K562 (cell line): ENCODE measurements around the gene TXNRD2. TPM values are rescaled to one million over a fixed set of nuclear protein-coding genes. Genes with fewer than 3 reads are reported as not detected.
A peak's percentile ranks its signal among the peaks of the same experiment; 100 is the strongest.

Source experiments
- CREB3L1 ChIP-seq: fragments of 450-650 bp; IDR thresholded peaks from 2 replicates; pipeline ENCODE4 v1.6.1; 2014; ENCODE audit warnings: low read depth, mild to moderate bottlenecking, moderate library complexity, borderline replicate concordance
- ETV5 ChIP-seq: sonication (generic); formaldehyde crosslinking; IDR thresholded peaks from 2 replicates; pipeline ENCODE4 v1.4.0; 2020; ENCODE audit warnings: low read depth, mild to moderate bottlenecking, missing genetic modification reagents
- GABPA ChIP-seq: fragments of 200-800 bp; sonication (Bioruptor generic); conservative IDR thresholded peaks from 2 replicates; pipeline ENCODE4 v1.6.1; 2016; ENCODE audit warnings: low read depth, missing genetic modification characterization, missing compliant biosample characterization
- JUN ChIP-seq, 2 experiments: sonication (generic) in 1 of 2; formaldehyde crosslinking in 1 of 2; IDR thresholded peaks; 2 replicates each; pipeline versions ENCODE4 v1.6.1 to v1.8.0; 2012 to 2022; ENCODE audit warnings: borderline replicate concordance in 2 of 2, mild to moderate bottlenecking in 2 of 2, improper control_type of control experiment in 1 of 2, low read depth in 1 of 2, low read length in 1 of 2, missing genetic modification reagents in 1 of 2
- KDM5B ChIP-seq: fragments of 200-600 bp; sonication (generic); IDR thresholded peaks from 2 replicates; pipeline ENCODE4 v1.6.1; 2012; ENCODE audit warnings: low read depth, mild to moderate bottlenecking, moderate library complexity, low read length, control low read depth, inconsistent platforms; ENCODE audit not compliant: insufficient replicate concordance
- KHSRP ChIP-seq: fragments of 450-650 bp; IDR thresholded peaks from 2 replicates; pipeline ENCODE4 v1.6.1; 2017
- KLF10 ChIP-seq: fragments of 250-450 bp; sonication (Bioruptor Pico); IDR thresholded peaks from 2 replicates; pipeline ENCODE4 v1.6.1; 2021; ENCODE audit warnings: matching md5 sums
- NCOR1 ChIP-seq: fragments of 450-650 bp; IDR thresholded peaks from 2 replicates; pipeline ENCODE4 v1.6.1; 2016; ENCODE audit warnings: mild to moderate bottlenecking, moderate library complexity
- PBX2 ChIP-seq, 2 experiments: IDR thresholded peaks in 1 of 2; conservative IDR thresholded peaks in 1 of 2; 2 replicates each; pipeline ENCODE4 v1.6.1; 2016; ENCODE audit warnings: low read depth in 2 of 2, mild to moderate bottlenecking in 1 of 2, missing compliant biosample characterization in 1 of 2, missing genetic modification characterization in 1 of 2, moderate library complexity in 1 of 2
- PHF20 ChIP-seq: fragments of 450-650 bp; IDR thresholded peaks from 2 replicates; pipeline ENCODE4 v1.6.1; 2018; ENCODE audit not compliant: partially characterized antibody
- PYGO2 ChIP-seq: fragments of 450-650 bp; IDR thresholded peaks from 2 replicates; pipeline ENCODE4 v1.6.1; 2016; ENCODE audit warnings: mild to moderate bottlenecking, missing genetic modification characterization, moderate library complexity, missing compliant biosample characterization
- SAFB2 ChIP-seq: fragments of 200-400 bp; formaldehyde crosslinking; IDR thresholded peaks from 2 replicates; pipeline ENCODE4 v1.6.1; 2018; ENCODE audit warnings: borderline replicate concordance, low read length, low read depth, moderate library complexity; ENCODE audit not compliant: severe bottlenecking
- SNAPC5 ChIP-seq: fragments of 250-450 bp; sonication (Bioruptor Pico); IDR thresholded peaks from 2 replicates; pipeline ENCODE4 v1.8.0; 2021; ENCODE audit warnings: moderate library complexity, mild to moderate bottlenecking, inconsistent platforms
- TFAM ChIP-seq: fragments of 250-450 bp; sonication (Bioruptor Pico); conservative IDR thresholded peaks from 2 replicates; pipeline ENCODE4 v1.5.0; 2021; ENCODE audit warnings: mild to moderate bottlenecking, moderate library complexity
- THRB ChIP-seq: fragments of 450-650 bp; formaldehyde crosslinking; conservative IDR thresholded peaks from 2 replicates; pipeline ENCODE4 v1.4.0; 2022; ENCODE audit warnings: mild to moderate bottlenecking, missing genetic modification characterization
- ZNF12 ChIP-seq: sonication (generic); formaldehyde crosslinking; IDR thresholded peaks from 2 replicates; pipeline ENCODE4 v1.4.0; 2020; ENCODE audit warnings: mild to moderate bottlenecking, missing genetic modification reagents
- ZNF165 ChIP-seq: fragments of 250-450 bp; sonication (Bioruptor Pico); IDR thresholded peaks from 2 replicates; pipeline ENCODE4 v1.4.0; 2020; ENCODE audit warnings: borderline replicate concordance
- ZNF174 ChIP-seq: fragments of 250-450 bp; sonication (Bioruptor Pico); IDR thresholded peaks from 2 replicates; pipeline ENCODE4 v1.4.0; 2020; ENCODE audit warnings: mild to moderate bottlenecking
- ZNF24 ChIP-seq: fragments of 450-650 bp; IDR thresholded peaks from 2 replicates; pipeline ENCODE4 v1.6.1; 2016
- ZNF717 ChIP-seq: fragments of 250-450 bp; sonication (Bioruptor Pico); IDR thresholded peaks from 2 replicates; pipeline ENCODE4 v1.5.0; 2021
- polyA plus RNA-seq, 8 experiments: library from polyadenylated mRNA; depleted of rRNA in 4 of 8; stranded (reverse) in 5 of 8; unstranded in 3 of 8; fragments of >200 nt; fragmentation: Nextera tagmentation in 2 of 8; fragmentation: Illumina TruSeq in 1 of 8; extraction: Ambion mirVana in 2 of 8; extraction: Trizol in 1 of 8; gene quantifications; 2 replicates each; pipeline versions ENCODE4 v1.2.1 to v1.2.3, GENCODE V29; 2011 to 2014; ENCODE audit warnings: inconsistent platforms in 1 of 8, missing spikeins in 1 of 8
- total RNA-seq, 7 experiments: library from RNA; depleted of rRNA in 6 of 7; stranded (reverse); fragments of >200 nt in 6 of 7; fragmentation: Illumina TruSeq in 2 of 7; extraction: Trizol in 2 of 7; gene quantifications; 2 replicates each; pipeline versions ENCODE4 v1.2.1 to v1.2.3, GENCODE V29; 2011 to 2021; ENCODE audit warnings: low replicate concordance in 1 of 7

Gene TXNRD2
- total and polyA plus RNA-seq, 9 of the 15 experiments (the other 6 are each of a cell fraction or from before 2014, with no cell fraction given): 3.3 to 80.2 (median 49.4) TPM

- TF ChIP-seq PBX2 (CRISPR knock-in tag; IDR thresholded peaks at IDR 0.05; ENCODE audit: low read depth) (no peak), PBX2 (tag; conservative IDR thresholded peaks at IDR 0.05; ENCODE audit: low read depth) (peak; percentile 96), THRB (CRISPR knock-in tag) (peak; percentile 87), CREB3L1 (peak; percentile 67; the same call in 1 of the 2 replicates), ZNF717 (CRISPR knock-in tag) (peak; percentile 84), ETV5 (CRISPR knock-in tag) (no peak), ZNF174 (no peak), KLF10 (peak; percentile 89), KHSRP (peak; percentile 36; the same call in 1 of the 2 replicates), SAFB2 (no peak), ZNF12 (CRISPR knock-in tag) (no peak), KDM5B (peak; percentile 72), ZNF165 (CRISPR knock-in tag) (peak; percentile 71; the same call in 1 of the 2 replicates), NCOR1 (peak; percentile 99), GABPA (tag) (peak; percentile 85), PHF20 (no peak), JUN (IDR thresholded peaks at IDR 0.05; ENCODE audit: borderline replicate concordance, low read depth, low read length) (peak; percentile 98), JUN (CRISPR knock-in tag; IDR thresholded peaks at IDR 0.05; ENCODE audit: borderline replicate concordance) (no peak), SNAPC5 (no peak), TFAM (CRISPR knock-in tag) (no peak), ZNF24 (peak; percentile 75; the same call in 1 of the 2 replicates), PYGO2 (tag) (0 out of 2 replicates have a peak, but pooled peaks have one; percentile 11)
Observed at GRCh38 chr22:19891317-19892256, 50.0 kb downstream of the TXNRD2 start (continued).
